Adrenal gland (tissue), 12 donors: Measurements from ENCODE around the gene HOTAIR. TPM values are rescaled to one million over a fixed set of nuclear protein-coding genes. Genes with fewer than 3 reads are reported as not detected.

ENCODE experiments used
- DNase-seq, 7 donors: peaks; one replicate each; pipeline ENCODE4 v3.0.0-alpha.2; 2019 to 2020
- H3K27ac ChIP-seq, 5 donors: fragments of 200-600 bp; sonication (generic) in 4 of 5; 1 replicate in 3 of 5; 2 replicates in 2 of 5; pipeline versions ENCODE4 v1.5.1 to v1.8.0; 2016 to 2020; ENCODE audit warnings: mild to moderate bottlenecking in 1 of 5
- H3K27me3 ChIP-seq: fragments of 200-600 bp; 2 replicates; pipeline ENCODE4 v1.8.0; 2021
- H3K36me3 ChIP-seq, 2 donors: fragments of 200-600 bp; replicated peaks in 1 of 2; 1 replicate in 1 of 2; 2 replicates in 1 of 2; pipeline versions ENCODE4 v1.5.1 to v1.8.0; 2018 to 2022
- H3K4me1 ChIP-seq, 2 donors: fragments of 200-600 bp; replicated peaks in 1 of 2; 1 replicate in 1 of 2; 2 replicates in 1 of 2; pipeline versions ENCODE4 v1.5.1 to v1.8.0; 2018 to 2021
- H3K4me3 ChIP-seq, 4 donors: fragments of 200-600 bp; sonication (generic) in 3 of 4; one replicate each; pipeline ENCODE4 v1.5.1; 2016 to 2018
- H3K9me3 ChIP-seq, 3 donors: fragments of 200-600 bp; sonication (generic) in 1 of 3; replicated peaks in 1 of 3; 1 replicate in 2 of 3; 2 replicates in 1 of 3; pipeline versions ENCODE4 v1.5.1 to v1.8.0; 2016 to 2021
- CTCF ChIP-seq, 6 experiments: fragments of 450-650 bp in 4 of 6; fragments of 200-600 bp in 2 of 6; sonication (generic) in 1 of 6; IDR thresholded peaks; 1 replicate in 5 of 6; 2 replicates in 1 of 6; pipeline versions ENCODE4 v1.5.1 to v1.8.0; 2016 to 2021; ENCODE audit warnings: antibody characterized with exemption in 6 of 6, mild to moderate bottlenecking in 2 of 6, moderate library complexity in 1 of 6
- POLR2A ChIP-seq, 2 donors: fragments of 450-650 bp; IDR thresholded peaks; one replicate each; pipeline ENCODE4 v1.6.1; 2017; ENCODE audit warnings: antibody characterized with exemption in 2 of 2, mild to moderate bottlenecking in 2 of 2, moderate library complexity in 1 of 2
- WGBS, 4 donors: extraction: QIAGEN DNeasy Blood & Tissue Kit in 2 of 4; methylation state at CpG; one replicate each; pipeline versions ENCODE4 v1.1.5 to v1.1.7; 2013 to 2017; 5-methylcytosine and 5-hydroxymethylcytosine counted together
- intact Hi-C, 2 donors: fragments of 100-400 bp; cut with DNase I; formaldehyde crosslinking; loops; one replicate each; pipeline versions ENCODE4 v1.14.1 to v1.15.0; 2022 to 2023
- microRNA counts, 2 donors: library from miRNA; unstranded; fragments of <30 nt; microRNA quantifications; one replicate each; lab custom pipeline; 2016
- microRNA-seq, 3 donors: library from miRNA; unstranded; fragments of <30 nt; microRNA quantifications; one replicate each; pipeline ENCODE4, GENCODE V29; 2017 to 2020
- polyA plus RNA-seq, 3 donors: library from polyadenylated mRNA; stranded (reverse); fragments of 200-250 nt in 2 of 3; fragments of 350-450 nt in 1 of 3; fragmentation: Illumina TruSeq in 1 of 3; extraction: RNeasy Lipid Tissue Mini Kit (QIAGEN cat#74804) in 1 of 3; gene quantifications; one replicate each; pipeline ENCODE4 v1.2.3, GENCODE V29; 2013 to 2014
- small RNA-seq, 2 donors: library from RNA; depleted of rRNA; stranded (forward); fragments of <200 nt; gene quantifications; one replicate each; pipeline ENCODE3, GENCODE V24; 2016
- total RNA-seq, 9 donors: library from RNA; depleted of rRNA in 4 of 9; stranded (reverse); fragments of >200 nt in 4 of 9; fragments of 120-200 nt in 1 of 9; fragmentation: NEBNext Ultra II Directional in 1 of 9; extraction: Animal tissue kit (Norgen Biotek cat#: 25700) in 1 of 9; gene quantifications; one replicate each; pipeline versions ENCODE4 v1.1.0 to v1.2.4, GENCODE V29; 2013 to 2023
- donor health status: healthy with polysubstance abuse.
- donor health status: Bipolar disorder and iron deficiency.
- donor health status: DM: yes; HTN: yes; CAD: no.
- donor health status: DM: no; HTN: no; CAD: no.
- donor health status: DM: no; HTN: no; CAD: no.
- donor health status: DM: yes; HTN: yes; CAD: no.

HOTAIR gene
- total and polyA plus RNA-seq, 12 donors, result not detected

- 26 to 56% (median 46%) methylated on average over 2 of the region's 2 CpGs for WGBS, 4 donors
- Histone ChIP-seq H3K27me3 (peaks cover 85% of the 10 kb centered on the region), H3K36me3 (no peaks in the 10 kb centered on the region), H3K27ac (no peak overlapping the region), H3K9me3 (no peaks in the 10 kb centered on the region), H3K4me3 (no peak overlapping the region), H3K4me1 (no peaks in the 10 kb centered on the region)
- intact Hi-C loops, result no loop called here
- DNase-seq, result no peak
- TF ChIP-seq POLR2A (IDR thresholded peaks at IDR 0.05) (no peak), CTCF (IDR thresholded peaks at IDR 0.05) (no peak)
Observed at GRCh38 chr12:53924521-53925405, 50.0 kb downstream of the HOTAIR start.

- no peak for DNase-seq
- Histone ChIP-seq H3K4me1 (no peaks in the 10 kb centered on the region), H3K27ac (no peak overlapping the region), H3K36me3 (no peaks in the 10 kb centered on the region), H3K27me3 (peaks cover 61% of the 10 kb centered on the region), H3K9me3 (no peaks in the 10 kb centered on the region), H3K4me3 (no peak overlapping the region)
- WGBS, 4 donors, result 65 to 75% (median 72%) methylated on average over 5 of the region's 5 CpGs
- no peak for TF ChIP-seq CTCF (IDR thresholded peaks at IDR 0.05)
- TF ChIP-seq POLR2A (IDR thresholded peaks at IDR 0.05), result no peak
- intact Hi-C loops, result no loop called here
Observed at GRCh38 chr12:53916788-53917655, 57.7 kb downstream of the HOTAIR start.

MicroRNAs encoded within 50 kb of the gene (microRNA counts, 767-probe panel; counts per million panel counts)
- 0 to 2,182 counts per million in 2 donors for microRNA hsa-miR-196a-5p (lab: Ali Mortazavi, UCI)

Small RNA genes lying within 50 kb of the gene (microRNA-seq; reads per million reads assigned to microRNA genes)
- gene MIR196A2, result 11.9 to 79.1 (median 30.9) reads per million in 3 donors

Small RNA genes lying within 50 kb of the gene (small RNA-seq; reads per million reads assigned to genes)
- gene AC012531.3 (0 reads per million in 2 donors), gene AC012531.4 (0 reads per million in 2 donors), gene MIR196A2 (0.83 to 6.8 reads per million in 2 donors), gene RF01905 (0 reads per million in 2 donors), gene RF01906 (0 reads per million in 2 donors)

Other genes with a start within 250 kb of the HOTAIR start
- 100 to 1,000 TPM in 6 of 9 donors, 10 to 100 TPM in 3; 62.2 to 187 (median 136) TPM for gene CALCOCO1, start 247.5 kb downstream of the HOTAIR start, total RNA-seq
- 100 to 1,000 TPM in 1 of 3 donors, 10 to 100 TPM in 2; 48.0 to 128 (median 85.4) TPM for gene CALCOCO1, start 247.5 kb downstream of the HOTAIR start, polyA plus RNA-seq
- gene CISTR, start 223.0 kb downstream of the HOTAIR start, total RNA-seq, result not detected
- gene CISTR, start 223.0 kb downstream of the HOTAIR start, polyA plus RNA-seq, result not detected
- under 1 TPM in 1 of 9 donors, not detected in 8; 0.11 TPM for gene HOXC13, start 36.1 kb downstream of the HOTAIR start, total RNA-seq
- not detected for gene HOXC13, start 36.1 kb downstream of the HOTAIR start, polyA plus RNA-seq
- not detected for gene HOXC12, start 20.1 kb downstream of the HOTAIR start, total RNA-seq
- not detected for gene HOXC12, start 20.1 kb downstream of the HOTAIR start, polyA plus RNA-seq
- gene HOXC11, start 1.8 kb downstream of the HOTAIR start, total RNA-seq, result not detected
- gene HOXC11, start 1.8 kb downstream of the HOTAIR start, polyA plus RNA-seq, result not detected
- gene HOXC10, start 10.2 kb upstream of the HOTAIR start, total RNA-seq, result 1 to 10 TPM in 4 of 9 donors, under 1 TPM in 2, not detected in 3; 0.68 to 4.5 (median 2.3) TPM
- gene HOXC10, start 10.2 kb upstream of the HOTAIR start, polyA plus RNA-seq, result 1 to 10 TPM in 1 of 3 donors, under 1 TPM in 2; 0.34 to 1.5 (median 0.72) TPM
- 1 to 10 TPM in 8 of 9 donors, not detected in 1; 1.2 to 5.6 (median 2.3) TPM for gene HOXC9, start 25.2 kb upstream of the HOTAIR start, total RNA-seq
- 10 to 100 TPM in 1 of 3 donors, 1 to 10 TPM in 2; 5.6 to 12.1 (median 7.3) TPM for gene HOXC9, start 25.2 kb upstream of the HOTAIR start, polyA plus RNA-seq
- gene HOXC8, start 34.0 kb upstream of the HOTAIR start, total RNA-seq, result 1 to 10 TPM in 8 of 9 donors, under 1 TPM in 1; 0.50 to 8.3 (median 4.0) TPM
- 1 to 10 TPM; 3.3 to 7.4 (median 3.4) TPM for gene HOXC8, start 34.0 kb upstream of the HOTAIR start, polyA plus RNA-seq
- gene HOXC6, start 53.5 kb upstream of the HOTAIR start, total RNA-seq, result 10 to 100 TPM in 4 of 9 donors, 1 to 10 TPM in 5; 1.5 to 20.3 (median 7.0) TPM
- gene HOXC6, start 53.5 kb upstream of the HOTAIR start, polyA plus RNA-seq, result 10 to 100 TPM; 19.9 to 23.1 (median 21.2) TPM
- gene HOXC5, start 58.1 kb upstream of the HOTAIR start, total RNA-seq, result 1 to 10 TPM in 3 of 9 donors, under 1 TPM in 6; 0.36 to 1.9 (median 0.86) TPM
- gene HOXC5, start 58.1 kb upstream of the HOTAIR start, polyA plus RNA-seq, result 1 to 10 TPM in 1 of 3 donors, under 1 TPM in 2; 0.48 to 1.3 (median 0.51) TPM
- gene HOXC4, start 78.9 kb upstream of the HOTAIR start, total RNA-seq, result 1 to 10 TPM in 7 of 9 donors, under 1 TPM in 2; 0.78 to 7.4 (median 2.9) TPM
- 1 to 10 TPM; 2.9 to 7.3 (median 3.0) TPM for gene HOXC4, start 78.9 kb upstream of the HOTAIR start, polyA plus RNA-seq
- gene SMUG1, start 214.0 kb upstream of the HOTAIR start, total RNA-seq, result 10 to 100 TPM; 29.9 to 52.4 (median 38.8) TPM
- gene SMUG1, start 214.0 kb upstream of the HOTAIR start, polyA plus RNA-seq, result 10 to 100 TPM; 28.1 to 60.0 (median 58.1) TPM